ENCODE data around the gene SLC25A26.

GRCh38 chr3:66178206-66178605, 42.6 kb upstream of the SLC25A26 start:
- TF ChIP-seq, protein P1, sequence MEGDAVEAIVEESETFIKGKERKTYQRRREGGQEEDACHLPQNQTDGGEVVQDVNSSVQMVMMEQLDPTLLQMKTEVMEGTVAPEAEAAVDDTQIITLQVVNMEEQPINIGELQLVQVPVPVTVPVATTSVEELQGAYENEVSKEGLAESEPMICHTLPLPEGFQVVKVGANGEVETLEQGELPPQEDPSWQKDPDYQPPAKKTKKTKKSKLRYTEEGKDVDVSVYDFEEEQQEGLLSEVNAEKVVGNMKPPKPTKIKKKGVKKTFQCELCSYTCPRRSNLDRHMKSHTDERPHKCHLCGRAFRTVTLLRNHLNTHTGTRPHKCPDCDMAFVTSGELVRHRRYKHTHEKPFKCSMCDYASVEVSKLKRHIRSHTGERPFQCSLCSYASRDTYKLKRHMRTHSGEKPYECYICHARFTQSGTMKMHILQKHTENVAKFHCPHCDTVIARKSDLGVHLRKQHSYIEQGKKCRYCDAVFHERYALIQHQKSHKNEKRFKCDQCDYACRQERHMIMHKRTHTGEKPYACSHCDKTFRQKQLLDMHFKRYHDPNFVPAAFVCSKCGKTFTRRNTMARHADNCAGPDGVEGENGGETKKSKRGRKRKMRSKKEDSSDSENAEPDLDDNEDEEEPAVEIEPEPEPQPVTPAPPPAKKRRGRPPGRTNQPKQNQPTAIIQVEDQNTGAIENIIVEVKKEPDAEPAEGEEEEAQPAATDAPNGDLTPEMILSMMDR (IDR thresholded peaks at IDR 0.05) = no peak
- no peak for TF ChIP-seq SIN3A (IDR thresholded peaks at IDR 0.05; ENCODE audit: borderline replicate concordance, insufficient read depth, low read depth, low read length)
- TF ChIP-seq POLR2AphosphoS5 (IDR thresholded peaks at IDR 0.05; ENCODE audit: low read depth, low read length) = no peak
- no peak for TF ChIP-seq REST (IDR thresholded peaks at IDR 0.05; ENCODE audit: insufficient read depth in 1 of 2, low read depth in 2 of 2, low read length in 1 of 2)
